GM18951 (cell line): ENCODE measurements around the gene GPR83.

Experiments used
- POLR2A ChIP-seq: IDR thresholded peaks from 4 replicates; pipeline ENCODE4 v1.6.1; 2011; ENCODE audit warnings: mild to moderate bottlenecking; ENCODE audit not compliant: insufficient read length, insufficient read depth; ENCODE audit errors: extremely low read depth
- in situ Hi-C: fragments of 300-500 bp; cut with MboI; formaldehyde crosslinking; loops from one replicate; pipeline ENCODE4 v1.12.0; 2022; ENCODE audit warnings: low sequenced_read_pairs, mixed read lengths, inconsistent platforms; ENCODE audit not compliant: unreplicated experiment

Gene GPR83

DNA sequence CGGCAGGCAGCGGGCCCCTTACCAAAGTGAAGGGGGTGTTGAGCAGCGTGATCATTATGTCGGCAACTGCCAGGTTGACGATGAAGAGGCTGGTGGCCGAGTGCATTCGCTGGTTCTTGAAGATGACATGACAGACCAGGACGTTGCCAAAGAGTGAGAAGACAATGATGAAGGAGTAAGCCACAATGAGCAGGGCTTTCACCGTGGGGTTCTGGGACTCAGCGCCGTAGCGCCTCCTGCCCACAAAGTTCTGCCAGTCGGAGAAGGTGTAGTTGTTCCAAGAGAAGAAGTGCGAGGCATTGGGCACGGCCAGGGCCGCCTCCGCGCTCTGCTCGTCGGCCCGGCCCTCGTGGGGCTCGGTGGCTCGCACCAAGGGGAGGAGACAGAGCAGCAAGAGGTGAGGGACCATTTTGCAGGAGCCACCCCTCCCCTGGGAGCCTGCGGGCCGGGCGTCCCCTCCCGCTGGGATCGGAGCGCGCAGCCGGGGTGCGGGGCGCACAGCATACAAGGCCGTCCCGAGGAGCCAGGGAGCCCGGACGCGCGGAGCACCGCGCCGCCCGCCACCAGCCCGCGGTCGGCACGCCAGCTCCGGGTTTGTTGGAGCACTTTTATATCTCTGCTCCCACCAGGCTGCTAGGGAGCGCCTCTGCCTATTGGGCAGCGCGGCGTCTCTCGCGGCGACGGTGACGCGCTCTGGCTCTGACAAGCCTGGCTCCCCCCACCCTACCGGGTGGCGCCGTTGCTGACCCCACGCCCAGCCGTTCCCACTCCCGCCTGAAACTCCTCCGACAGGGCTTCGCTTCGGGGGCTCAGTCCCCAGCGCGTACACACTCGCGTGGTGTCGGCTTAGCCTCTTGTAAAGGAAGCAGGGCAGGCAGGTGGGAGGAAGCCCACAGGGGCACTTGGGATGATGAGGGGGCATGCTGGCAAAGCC lies at the start of gene GPR83:
Gene GPR83 (minus strand): TSS at position 581 of the 934 bp plus-strand sequence. CDS start 172 bp downstream, at position 409.
- in situ Hi-C loops: no loop called here
- TF ChIP-seq POLR2A: no peak

- no peak for TF ChIP-seq POLR2A
- in situ Hi-C loops: no loop called here
Measured at GRCh38 chr11:94450048-94450447, 48.8 kb upstream of the GPR83 start.

GRCh38 chr11:94449437-94449836 lies 48.2 kb upstream of the GPR83 start:
- in situ Hi-C loops: no loop called here
- no peak for TF ChIP-seq POLR2A

GRCh38 chr11:94449029-94449428 lies 47.8 kb upstream of the GPR83 start:
- in situ Hi-C loops: no loop called here
- no peak for TF ChIP-seq POLR2A

- TF ChIP-seq POLR2A: no peak
- in situ Hi-C loops: no loop called here
Measured at GRCh38 chr11:94447149-94447548, 45.9 kb upstream of the GPR83 start.

- TF ChIP-seq POLR2A: no peak
- in situ Hi-C loops: no loop called here
Measured at GRCh38 chr11:94445641-94446040, 44.4 kb upstream of the GPR83 start.

DNA sequence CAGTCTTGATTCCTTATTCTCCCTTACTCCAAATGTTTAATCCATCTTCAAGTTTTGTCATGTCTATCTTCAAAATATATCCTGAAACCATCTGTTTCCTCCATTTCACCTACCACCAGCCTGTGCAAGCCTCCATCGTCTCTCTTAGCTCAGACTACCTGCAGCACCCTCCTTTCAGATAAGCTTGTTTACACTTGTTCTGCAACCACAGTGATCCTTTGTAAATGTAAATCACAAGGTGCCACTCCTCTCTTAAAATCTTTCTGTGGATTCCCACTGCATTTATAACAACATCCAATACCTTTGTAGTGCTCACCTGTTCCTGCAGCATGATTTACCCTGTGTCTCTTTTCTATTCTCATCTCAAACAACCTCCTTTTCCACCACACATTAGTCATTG lies 31.8 kb upstream of the GPR83 start:
- TF ChIP-seq POLR2A: no peak
- in situ Hi-C loops: no loop called here

DNA sequence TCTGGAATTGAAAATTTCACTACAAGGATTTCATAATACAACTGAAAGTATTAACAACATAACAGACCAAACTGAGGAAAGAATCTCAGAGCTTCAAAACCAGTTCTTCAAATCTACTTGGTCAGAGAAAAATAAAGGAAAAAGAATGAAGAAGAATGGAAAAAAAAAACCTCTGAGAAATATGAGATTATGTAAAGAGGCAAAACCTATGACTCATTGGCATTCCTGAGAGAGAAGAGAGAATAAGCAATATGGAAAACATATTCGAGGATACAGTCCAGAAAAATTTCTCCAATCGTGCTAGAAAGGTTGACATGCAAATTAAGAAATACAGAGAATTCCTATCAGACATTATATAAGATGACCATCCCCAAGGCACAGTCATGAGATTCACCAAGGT lies 23.4 kb upstream of the GPR83 start:
- TF ChIP-seq POLR2A: no peak
- in situ Hi-C loops: no loop called here

DNA sequence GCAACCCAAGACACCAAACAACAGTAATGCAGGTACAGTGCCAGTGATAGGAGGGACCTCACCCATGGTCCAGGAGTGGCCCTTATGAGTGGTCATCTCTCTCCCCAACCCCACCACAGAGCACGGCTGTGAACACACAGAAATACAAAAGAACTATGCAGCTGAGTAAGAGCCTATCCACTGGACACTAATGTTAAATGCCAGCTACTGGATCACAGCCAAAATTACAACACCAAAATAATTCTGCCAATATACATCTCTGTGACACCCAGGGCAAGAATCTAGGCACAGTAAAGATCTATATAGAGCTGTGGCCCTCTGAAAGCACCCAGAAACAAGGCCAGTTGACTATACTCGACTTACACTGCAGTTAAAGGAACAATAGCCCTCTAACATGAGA lies 22.8 kb upstream of the GPR83 start:
- in situ Hi-C loops: no loop called here
- TF ChIP-seq POLR2A: no peak

DNA sequence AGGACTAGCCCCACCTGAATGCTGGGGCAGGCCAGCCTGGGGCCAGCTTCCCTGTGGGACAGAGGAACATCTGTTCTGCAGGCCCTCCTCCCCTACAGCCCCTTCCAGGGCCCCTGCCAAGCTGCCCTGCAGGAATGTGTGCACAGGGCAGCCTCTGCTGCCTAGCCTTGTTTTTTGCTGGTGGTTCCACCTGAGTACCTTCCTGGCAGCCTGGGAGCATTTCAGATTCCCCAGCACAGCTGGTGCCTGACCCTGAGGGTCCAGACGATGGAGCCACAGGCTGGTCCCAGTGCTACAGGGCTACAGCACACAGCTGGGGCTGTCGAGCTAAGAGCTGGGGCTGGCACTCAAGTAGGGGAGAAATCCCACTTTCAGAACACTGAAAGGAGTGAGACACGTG lies 22.3 kb upstream of the GPR83 start:
- TF ChIP-seq POLR2A: no peak
- in situ Hi-C loops: no loop called here

DNA sequence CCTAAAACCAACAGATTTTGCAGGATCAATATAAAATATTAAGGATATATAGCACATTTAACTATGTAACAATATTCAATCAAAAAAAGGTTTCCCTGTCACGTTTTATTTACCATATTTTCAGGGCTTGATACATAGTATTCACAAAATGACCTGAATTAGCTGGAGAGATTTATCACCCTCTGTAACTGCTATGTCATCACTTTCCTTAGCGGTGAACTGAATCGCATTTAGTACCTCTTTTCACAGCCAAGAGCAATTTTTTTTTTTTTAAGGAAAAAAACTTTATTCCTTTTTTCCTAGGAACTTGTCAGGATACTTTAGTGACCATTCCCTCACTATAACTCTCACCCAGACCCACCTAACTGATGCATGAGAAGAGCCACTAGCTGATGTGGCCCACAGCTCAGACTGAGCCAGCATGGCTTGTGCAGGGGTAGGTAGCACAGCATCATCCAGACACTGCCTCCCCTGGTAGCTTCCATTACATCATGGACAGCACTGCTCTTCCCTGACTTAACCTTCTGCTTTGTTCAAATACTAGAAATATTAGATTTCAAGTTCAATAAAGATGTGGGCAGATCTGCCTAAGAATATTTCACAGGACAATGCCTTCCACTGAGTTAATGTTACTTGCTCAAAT lies 17.0 kb upstream of the GPR83 start:
- no peak for TF ChIP-seq POLR2A
- in situ Hi-C loops: no loop called here

GRCh38 chr11:94417386-94417987 lies 16.3 kb upstream of the GPR83 start:
- in situ Hi-C loops: no loop called here
- no peak for TF ChIP-seq POLR2A

GRCh38 chr11:94405062-94405833 lies 4.0 kb upstream of the GPR83 start:
- TF ChIP-seq POLR2A: no peak
- in situ Hi-C loops: no loop called here
